ENCODE measurements around the gene RPS27L. TPM values are rescaled to one million over a fixed set of nuclear protein-coding genes. Genes with fewer than 3 reads are reported as not detected.

The RPS27L gene
- total and polyA plus RNA-seq, 2 experiments from 2014 or later = 85.9 to 1,011 TPM

- TF ChIP-seq EZH2phosphoT487 (IDR thresholded peaks at IDR 0.05; ENCODE audit: unreplicated experiment) (no peak), STAT1 (IDR thresholded peaks at IDR 0.05; ENCODE audit: unreplicated experiment) (no peak), ZNF331 (CRISPR knock-in tag; IDR thresholded peaks at IDR 0.05; ENCODE audit: low read depth) (no peak), CREB1 (CRISPR knock-in tag; IDR thresholded peaks at IDR 0.05; ENCODE audit: low read depth) (no peak), POLR2AphosphoS5 (IDR thresholded peaks at IDR 0.05; ENCODE audit: low read depth) (no peak)
- TF ChIP-seq, protein P1, sequence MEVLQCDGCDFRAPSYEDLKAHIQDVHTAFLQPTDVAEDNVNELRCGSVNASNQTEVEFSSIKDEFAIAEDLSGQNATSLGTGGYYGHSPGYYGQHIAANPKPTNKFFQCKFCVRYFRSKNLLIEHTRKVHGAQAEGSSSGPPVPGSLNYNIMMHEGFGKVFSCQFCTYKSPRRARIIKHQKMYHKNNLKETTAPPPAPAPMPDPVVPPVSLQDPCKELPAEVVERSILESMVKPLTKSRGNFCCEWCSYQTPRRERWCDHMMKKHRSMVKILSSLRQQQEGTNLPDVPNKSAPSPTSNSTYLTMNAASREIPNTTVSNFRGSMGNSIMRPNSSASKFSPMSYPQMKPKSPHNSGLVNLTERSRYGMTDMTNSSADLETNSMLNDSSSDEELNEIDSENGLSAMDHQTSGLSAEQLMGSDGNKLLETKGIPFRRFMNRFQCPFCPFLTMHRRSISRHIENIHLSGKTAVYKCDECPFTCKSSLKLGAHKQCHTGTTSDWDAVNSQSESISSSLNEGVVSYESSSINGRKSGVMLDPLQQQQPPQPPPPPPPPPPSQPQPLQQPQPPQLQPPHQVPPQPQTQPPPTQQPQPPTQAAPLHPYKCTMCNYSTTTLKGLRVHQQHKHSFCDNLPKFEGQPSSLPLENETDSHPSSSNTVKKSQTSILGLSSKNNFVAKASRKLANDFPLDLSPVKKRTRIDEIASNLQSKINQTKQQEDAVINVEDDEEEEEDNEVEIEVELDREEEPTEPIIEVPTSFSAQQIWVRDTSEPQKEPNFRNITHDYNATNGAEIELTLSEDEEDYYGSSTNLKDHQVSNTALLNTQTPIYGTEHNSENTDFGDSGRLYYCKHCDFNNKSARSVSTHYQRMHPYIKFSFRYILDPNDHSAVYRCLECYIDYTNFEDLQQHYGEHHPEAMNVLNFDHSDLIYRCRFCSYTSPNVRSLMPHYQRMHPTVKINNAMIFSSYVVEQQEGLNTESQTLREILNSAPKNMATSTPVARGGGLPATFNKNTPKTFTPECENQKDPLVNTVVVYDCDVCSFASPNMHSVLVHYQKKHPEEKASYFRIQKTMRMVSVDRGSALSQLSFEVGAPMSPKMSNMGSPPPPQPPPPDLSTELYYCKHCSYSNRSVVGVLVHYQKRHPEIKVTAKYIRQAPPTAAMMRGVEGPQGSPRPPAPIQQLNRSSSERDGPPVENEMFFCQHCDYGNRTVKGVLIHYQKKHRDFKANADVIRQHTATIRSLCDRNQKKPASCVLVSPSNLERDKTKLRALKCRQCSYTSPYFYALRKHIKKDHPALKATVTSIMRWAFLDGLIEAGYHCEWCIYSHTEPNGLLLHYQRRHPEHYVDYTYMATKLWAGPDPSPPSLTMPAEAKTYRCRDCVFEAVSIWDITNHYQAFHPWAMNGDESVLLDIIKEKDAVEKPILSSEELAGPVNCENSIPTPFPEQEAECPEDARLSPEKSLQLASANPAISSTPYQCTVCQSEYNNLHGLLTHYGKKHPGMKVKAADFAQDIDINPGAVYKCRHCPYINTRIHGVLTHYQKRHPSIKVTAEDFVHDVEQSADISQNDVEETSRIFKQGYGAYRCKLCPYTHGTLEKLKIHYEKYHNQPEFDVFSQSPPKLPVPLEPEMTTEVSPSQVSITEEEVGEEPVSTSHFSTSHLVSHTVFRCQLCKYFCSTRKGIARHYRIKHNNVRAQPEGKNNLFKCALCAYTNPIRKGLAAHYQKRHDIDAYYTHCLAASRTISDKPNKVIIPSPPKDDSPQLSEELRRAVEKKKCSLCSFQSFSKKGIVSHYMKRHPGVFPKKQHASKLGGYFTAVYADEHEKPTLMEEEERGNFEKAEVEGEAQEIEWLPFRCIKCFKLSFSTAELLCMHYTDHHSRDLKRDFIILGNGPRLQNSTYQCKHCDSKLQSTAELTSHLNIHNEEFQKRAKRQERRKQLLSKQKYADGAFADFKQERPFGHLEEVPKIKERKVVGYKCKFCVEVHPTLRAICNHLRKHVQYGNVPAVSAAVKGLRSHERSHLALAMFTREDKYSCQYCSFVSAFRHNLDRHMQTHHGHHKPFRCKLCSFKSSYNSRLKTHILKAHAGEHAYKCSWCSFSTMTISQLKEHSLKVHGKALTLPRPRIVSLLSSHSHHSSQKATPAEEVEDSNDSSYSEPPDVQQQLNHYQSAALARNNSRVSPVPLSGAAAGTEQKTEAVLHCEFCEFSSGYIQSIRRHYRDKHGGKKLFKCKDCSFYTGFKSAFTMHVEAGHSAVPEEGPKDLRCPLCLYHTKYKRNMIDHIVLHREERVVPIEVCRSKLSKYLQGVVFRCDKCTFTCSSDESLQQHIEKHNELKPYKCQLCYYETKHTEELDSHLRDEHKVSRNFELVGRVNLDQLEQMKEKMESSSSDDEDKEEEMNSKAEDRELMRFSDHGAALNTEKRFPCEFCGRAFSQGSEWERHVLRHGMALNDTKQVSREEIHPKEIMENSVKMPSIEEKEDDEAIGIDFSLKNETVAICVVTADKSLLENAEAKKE (CRISPR knock-in tag; IDR thresholded peaks at IDR 0.05) = no peak
Observed at GRCh38 chr15:63190769-63191649, 33.7 kb upstream of the RPS27L start (continued).

GRCh38 chr15:63189941-63190768 is 32.9 kb upstream of the RPS27L start:
- Histone ChIP-seq H4K20me1 (replicated peaks; ENCODE audit: insufficient read depth) (0 out of 2 replicates have a peak, but pooled peaks cover 5% of the 10 kb centered on the region), H3K9me2 (ENCODE audit: insufficient read depth) (no peaks in the 10 kb centered on the region), H3K4me2 (peak overlapping the region; percentile 87), H3K4me3 (peak overlapping the region; percentile 89), H3K4me1 (ENCODE audit: insufficient read depth) (peaks cover 52% of the 10 kb centered on the region), H2AFZ (peak overlapping the region; percentile 80), H3K36me3 (ENCODE audit: insufficient read depth) (no peaks in the 10 kb centered on the region), H3F3A (replicated peaks; ENCODE audit: low read depth) (no peaks in the 10 kb centered on the region; the same call in 1 of the 2 replicates), H3K79me2 (replicated peaks; ENCODE audit: insufficient read depth) (peaks cover 56% of the 10 kb centered on the region), H3K27me3 (ENCODE audit: insufficient read depth) (no peaks in the 10 kb centered on the region), H3K27ac (ENCODE audit: low read depth) (peak overlapping the region; percentile 22; the same call in 1 of the 2 replicates)
- no peak for DNase-seq (ENCODE audit: low spot score)
- Mint-ChIP-seq H3K36me3 (ENCODE audit: low read depth) (no peaks in the 10 kb centered on the region), H3K27ac (peak overlapping the region; percentile 20; the same call in 1 of the 2 replicates), H3K4me1 (peaks cover 42% of the 10 kb centered on the region), H3K27me3 (ENCODE audit: insufficient read depth, low read depth, poor library complexity) (peaks cover 9% of the 10 kb centered on the region), H3K9me3 (no peaks in the 10 kb centered on the region), H3K4me3 (peak overlapping the region; percentile 88)
- ATAC-seq = no peak
- TF ChIP-seq, protein P1 (CRISPR knock-in tag; IDR thresholded peaks at IDR 0.05) = no peak
- no peak for TF ChIP-seq ZNF114 (CRISPR knock-in tag; IDR thresholded peaks at IDR 0.05)

Data from GM23338 (cell line).